Heart left ventricle (tissue), 16 donors: Measurements from ENCODE around the gene THY1. TPM values are rescaled to one million over a fixed set of nuclear protein-coding genes. Genes with fewer than 3 reads are reported as not detected.
"Not testable (repeated sequence)": the region's sequence is repeated elsewhere in the genome, so short reads cannot be mapped to it uniquely, and the experiment has no call there.

Experiments used
- ATAC-seq, 4 donors: fragments of 200-7000 bp; cut with Tn5 transposase; one replicate each; pipeline ENCODE4 v1.9.1; 2020 to 2022; ENCODE audit warnings: moderate library complexity in 4 of 4, mild to moderate bottlenecking in 3 of 4, moderate number of reproducible peaks in 1 of 4
- DNase-seq, 5 donors: peaks; one replicate each; pipeline ENCODE4 v3.0.0-alpha.2; 2020
- H3K27ac ChIP-seq, 12 donors: fragments of 200-600 bp; sonication (generic) in 4 of 12; one replicate each; pipeline versions ENCODE4 v1.5.0 to v1.8.0; 2016 to 2022; ENCODE audit warnings: mild to moderate bottlenecking in 2 of 12
- H3K27me3 ChIP-seq, 9 donors: fragments of 200-600 bp; sonication (generic) in 2 of 9; one replicate each; pipeline versions ENCODE4 v1.5.1 to v1.8.0; 2016 to 2022; ENCODE audit warnings: mild to moderate bottlenecking in 3 of 9
- H3K36me3 ChIP-seq, 9 donors: fragments of 200-600 bp; sonication (generic) in 2 of 9; one replicate each; pipeline versions ENCODE4 v1.5.0 to v1.8.0; 2018 to 2022; ENCODE audit warnings: mild to moderate bottlenecking in 2 of 9
- H3K4me1 ChIP-seq, 12 donors: fragments of 200-600 bp; sonication (generic) in 4 of 12; one replicate each; pipeline versions ENCODE4 v1.5.0 to v1.8.0; 2016 to 2022; ENCODE audit warnings: mild to moderate bottlenecking in 3 of 12
- H3K4me3 ChIP-seq, 12 donors: fragments of 200-600 bp; sonication (generic) in 4 of 12; one replicate each; pipeline versions ENCODE4 v1.5.0 to v1.8.0; 2017 to 2022; ENCODE audit warnings: mild to moderate bottlenecking in 9 of 12, moderate library complexity in 4 of 12
- H3K9me3 ChIP-seq, 12 donors: fragments of 200-600 bp; sonication (generic) in 4 of 12; one replicate each; pipeline versions ENCODE4 v1.5.0 to v1.8.0; 2016 to 2022; ENCODE audit warnings: mild to moderate bottlenecking in 1 of 12
- CTCF ChIP-seq, 12 donors: fragments of 200-600 bp; sonication (generic) in 4 of 12; IDR thresholded peaks; one replicate each; pipeline versions ENCODE4 v1.5.0 to v1.8.0; 2018 to 2022; ENCODE audit warnings: antibody characterized with exemption in 12 of 12, mild to moderate bottlenecking in 5 of 12
- POLR2A ChIP-seq, 2 donors: fragments of 450-650 bp; IDR thresholded peaks; one replicate each; pipeline ENCODE4 v1.6.1; 2017; ENCODE audit warnings: antibody characterized with exemption in 2 of 2, mild to moderate bottlenecking in 2 of 2, moderate library complexity in 2 of 2
- WGBS, 4 donors: extraction: QIAGEN DNeasy Blood & Tissue Kit in 2 of 4; methylation state at CpG; one replicate each; pipeline versions ENCODE4 v1.1.5 to v1.1.7; 2013 to 2018; 5-methylcytosine and 5-hydroxymethylcytosine counted together
- intact Hi-C, 10 donors: fragments of 100-400 bp; cut with DNase I; formaldehyde crosslinking; loops; one replicate each; pipeline versions ENCODE4 v1.11.1 to v1.14.2; 2022
- polyA plus RNA-seq, 2 donors: library from polyadenylated mRNA; stranded (reverse); fragments of 200-250 nt; gene quantifications; one replicate each; pipeline ENCODE4 v1.2.3, GENCODE V29; 2013
- total RNA-seq, 9 donors: library from RNA; depleted of rRNA in 2 of 9; stranded (reverse); fragments of >200 nt in 2 of 9; fragmentation: NEBNext Ultra II Directional in 3 of 9; extraction: Animal tissue kit (Norgen Biotek cat#: 25700) in 3 of 9; gene quantifications; one replicate each; pipeline versions ENCODE4 v1.1.0 to v1.2.4, GENCODE V29; 2016 to 2023
- donor health status: ischemic (EF 13 %, LVEDD 7.1; RV severe dilation, severe dysfunction).
- donor health status: healthy with polysubstance abuse.
- donor health status: DM: no; HTN: yes; CAD: no.
- donor health status: DM: no; HTN: no; CAD: no.
- donor health status: ischemic (EF 25% LVEDD 6.9; RV normal size, moderate dysfunction).
- donor health status: ischemic (EF 25% LVEDD 5.7; RV mildly dilated, moderate dysfunction).
- donor health status: healthy.
- donor health status: DM: yes; HTN: yes; CAD: no.
- donor health status: ischemic (EF 35%, LVEDD 5.7; RV mildly dilated, moderate dysfunction).
- donor health status: nonischemic (EF 11% LVEDD 7.7; RV severe dilation, severe dysfunction).
- donor health status: DM: yes; HTN: yes; CAD: no.
- donor health status: PGD.
- donor health status: ischemic (EF 29% LVEDD 5.4; RV normal size, mild dysfunction).
- donor health status: nonischemic (EF 23%, LVEDD 6.1; RV moderate dilation, normal function).

Gene THY1
- total and polyA plus RNA-seq, 11 donors, result 0.80 to 57.8 (median 5.8) TPM; not detected in 1

DNA sequence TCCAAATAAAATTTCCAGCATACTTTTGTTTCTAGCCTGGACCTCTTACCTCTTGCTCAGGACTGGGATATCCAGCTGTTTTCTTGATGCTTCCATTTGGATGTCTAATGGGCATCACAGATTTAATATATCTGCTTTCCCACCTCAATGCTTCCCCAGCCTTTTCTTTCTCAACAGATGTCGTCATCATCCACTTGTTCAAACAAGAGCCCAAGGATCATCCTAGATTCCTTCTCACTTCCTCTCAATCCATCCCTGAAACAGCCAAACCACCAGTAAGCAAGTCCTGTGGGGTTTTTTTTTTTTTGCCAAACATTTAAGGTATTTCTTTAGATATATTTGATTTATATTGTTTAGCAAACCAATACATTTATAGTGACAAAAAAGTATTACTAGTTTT is 12.5 kb downstream of the THY1 start:
- no peak overlapping the region for H3K27ac ChIP-seq
- no peak for DNase-seq
- intact Hi-C loops, result no loop called here
- 83 to 95% (median 88%) methylated on average over 1 of the region's 1 CpG for WGBS, 4 donors
- H3K27me3 ChIP-seq, result no peaks in the 10 kb centered on the region
- ATAC-seq, result no peak
- peaks cover 0 to 4% (median 0%) of the 10 kb centered on the region in 12 donors for H3K9me3 ChIP-seq
- no peaks in the 10 kb centered on the region for H3K4me1 ChIP-seq
- TF ChIP-seq POLR2A (IDR thresholded peaks at IDR 0.05) (no peak), CTCF (IDR thresholded peaks at IDR 0.05) (no peak)
- H3K36me3 ChIP-seq, result no peaks in the 10 kb centered on the region
- no peak overlapping the region for H3K4me3 ChIP-seq

- DNase-seq (no peak), ATAC-seq (no peak)
- intact Hi-C loops, result no loop called here
- Histone ChIP-seq H3K27ac (no peak overlapping the region), H3K27me3 (no peaks in the 10 kb centered on the region), H3K9me3 (peaks cover 0 to 4% (median 0%) of the 10 kb centered on the region in 12 donors), H3K4me1 (no peaks in the 10 kb centered on the region), H3K4me3 (no peak overlapping the region), H3K36me3 (no peaks in the 10 kb centered on the region)
- WGBS, 4 donors, result 72 to 83% (median 75%) methylated on average over 1 of the region's 1 CpG
- TF ChIP-seq CTCF (IDR thresholded peaks at IDR 0.05) (no peak), POLR2A (IDR thresholded peaks at IDR 0.05) (no peak)
Measured at GRCh38 chr11:119409731-119410130, 13.2 kb downstream of the THY1 start.

DNA sequence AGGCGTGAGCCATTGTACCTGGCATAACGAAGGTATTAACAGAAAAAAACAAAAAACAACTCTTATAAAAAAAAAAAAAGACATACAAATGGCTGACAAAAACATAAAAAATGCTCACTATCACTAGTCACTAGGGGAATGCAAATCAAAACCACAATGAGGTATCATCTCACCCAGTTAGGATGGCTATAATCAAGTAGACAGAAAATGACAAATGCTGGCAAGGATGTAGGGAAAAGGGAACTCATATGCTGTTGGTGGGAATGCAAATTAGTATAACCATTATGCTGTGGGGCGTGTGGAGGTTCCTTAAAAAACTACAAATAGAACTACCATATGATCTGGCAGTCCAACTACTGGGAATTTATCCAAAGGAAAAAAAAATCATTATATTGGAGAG is 17.0 kb downstream of the THY1 start:
- Histone ChIP-seq H3K4me1 (no peaks in the 10 kb centered on the region), H3K36me3 (no peaks in the 10 kb centered on the region), H3K27me3 (no peaks in the 10 kb centered on the region), H3K9me3 (peaks cover 0 to 11% (median 5%) of the 10 kb centered on the region in 12 donors), H3K4me3 (no peak overlapping the region), H3K27ac (no peak overlapping the region)
- WGBS, 4 donors, result 84 to 90% (median 88%) methylated on average over 3 of the region's 3 CpGs
- TF ChIP-seq CTCF (IDR thresholded peaks at IDR 0.05), result no peak
- TF ChIP-seq POLR2A (IDR thresholded peaks at IDR 0.05), result no peak
- no peak for ATAC-seq
- DNase-seq, result no peak
- intact Hi-C loops, result no loop called here

DNA sequence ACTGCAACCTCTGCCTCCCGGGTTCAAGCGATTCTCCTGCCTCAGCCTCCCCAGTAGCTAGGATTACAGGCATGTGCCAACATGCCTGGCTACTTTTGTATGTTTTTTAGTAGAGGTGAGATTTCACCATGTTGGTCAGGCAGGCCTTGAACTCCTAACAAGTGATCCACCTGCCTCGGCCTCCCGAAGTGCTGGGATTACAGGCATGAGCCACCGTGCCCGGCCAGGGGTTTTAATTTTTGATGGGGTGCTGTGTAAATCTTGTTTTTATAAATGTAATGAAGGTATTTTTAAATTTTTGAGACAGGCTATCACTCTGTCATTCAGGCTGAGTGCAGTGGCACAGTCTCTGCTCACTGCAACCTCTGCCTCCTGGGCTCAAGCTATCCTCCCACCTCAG is 17.5 kb downstream of the THY1 start:
- H3K4me3 ChIP-seq, intact Hi-C loops, H3K4me1 ChIP-seq, ATAC-seq, H3K27me3 ChIP-seq, H3K27ac ChIP-seq, DNase-seq, H3K36me3 ChIP-seq: not testable (repeated sequence)
- H3K9me3 ChIP-seq, result peaks cover 0 to 17% (median 10%) of the 10 kb centered on the region in 12 donors
- 92 to 99% (median 96%) methylated on average over 6 of the region's 6 CpGs for WGBS, 4 donors

- DNase-seq, result no peak
- Histone ChIP-seq H3K4me3 (no peak overlapping the region), H3K9me3 (peaks cover 0 to 23% (median 12%) of the 10 kb centered on the region in 12 donors), H3K36me3 (no peaks in the 10 kb centered on the region), H3K27ac (no peak overlapping the region), H3K27me3 (no peaks in the 10 kb centered on the region), H3K4me1 (no peaks in the 10 kb centered on the region)
- 81 to 89% (median 82%) methylated on average over 2 of the region's 2 CpGs for WGBS, 4 donors
- intact Hi-C loops, result no loop called here
- no peak for ATAC-seq
- TF ChIP-seq POLR2A (IDR thresholded peaks at IDR 0.05) (no peak), CTCF (IDR thresholded peaks at IDR 0.05) (no peak)
Measured at GRCh38 chr11:119404872-119405271, 18.1 kb downstream of the THY1 start.
